Bronchial epithelial cell (primary cell): ENCODE measurements around the gene HTR3B. TPM values are rescaled to one million over a fixed set of nuclear protein-coding genes. Genes with fewer than 3 reads are reported as not detected.
A peak's percentile ranks its signal among the peaks of the same experiment; 100 is the strongest.

Experiments used
- DNase-seq: peaks from one replicate; pipeline ENCODE4 v3.0.0-alpha.2; 2010; ENCODE audit warnings: low read depth
- FAIRE-seq: peaks from 2 replicates; lab custom pipeline; 2011; peaks lifted over from hg19 to GRCh38; lab: Jason Lieb, UNC
- H3K27me3 ChIP-seq: 2 replicates; pipeline ENCODE4 v1.5.1; 2011; ENCODE audit warnings: low read length; ENCODE audit not compliant: control insufficient read depth, insufficient read depth
- H3K36me3 ChIP-seq: 2 replicates; pipeline ENCODE4 v1.5.1; 2011; ENCODE audit warnings: low read length; ENCODE audit not compliant: control insufficient read depth, insufficient read depth
- H3K4me3 ChIP-seq: 2 replicates; pipeline ENCODE4 v1.5.1; 2011; ENCODE audit warnings: mild to moderate bottlenecking, low read depth, low read length, control low read depth
- total RNA-seq: library from RNA; depleted of rRNA; stranded (reverse); fragments of >200 nt; gene quantifications from 2 replicates; pipeline ENCODE4 v1.2.1, GENCODE V29; 2014
- TF ChIP-seq, protein P1 (sequence below): IDR thresholded peaks from 2 replicates; pipeline ENCODE4 v1.5.1; 2011; ENCODE audit warnings: mild to moderate bottlenecking, moderate library complexity, low read length, control low read depth, inconsistent platforms; ENCODE audit not compliant: insufficient read depth, severe bottlenecking

HTR3B gene
- total RNA-seq, 1 donor from 2014 or later, result not detected

DNA sequence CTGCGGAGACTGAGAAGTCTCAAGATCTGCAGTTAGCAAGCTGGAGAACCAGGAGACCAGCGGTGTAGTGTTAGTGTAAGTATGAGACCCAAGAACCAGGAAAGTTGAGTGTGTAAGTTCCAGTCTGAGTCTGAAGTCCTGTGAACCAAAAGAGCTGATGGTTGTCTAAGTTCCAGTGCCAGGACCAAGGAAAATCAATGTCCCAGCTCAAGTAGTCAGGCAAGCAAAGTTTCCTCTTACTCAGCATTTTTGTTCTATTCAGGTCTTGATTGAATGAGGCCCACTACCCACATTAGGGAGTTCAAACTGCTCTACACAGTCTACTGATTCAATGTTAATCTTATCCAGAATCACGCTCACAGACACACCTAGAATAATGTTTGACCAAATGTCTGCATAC lies 40.2 kb upstream of the HTR3B start:
- H3K4me3 ChIP-seq, result no peak overlapping the region
- FAIRE-seq (peak; percentile 43), DNase-seq (no peak)
- TF ChIP-seq, protein P1, sequence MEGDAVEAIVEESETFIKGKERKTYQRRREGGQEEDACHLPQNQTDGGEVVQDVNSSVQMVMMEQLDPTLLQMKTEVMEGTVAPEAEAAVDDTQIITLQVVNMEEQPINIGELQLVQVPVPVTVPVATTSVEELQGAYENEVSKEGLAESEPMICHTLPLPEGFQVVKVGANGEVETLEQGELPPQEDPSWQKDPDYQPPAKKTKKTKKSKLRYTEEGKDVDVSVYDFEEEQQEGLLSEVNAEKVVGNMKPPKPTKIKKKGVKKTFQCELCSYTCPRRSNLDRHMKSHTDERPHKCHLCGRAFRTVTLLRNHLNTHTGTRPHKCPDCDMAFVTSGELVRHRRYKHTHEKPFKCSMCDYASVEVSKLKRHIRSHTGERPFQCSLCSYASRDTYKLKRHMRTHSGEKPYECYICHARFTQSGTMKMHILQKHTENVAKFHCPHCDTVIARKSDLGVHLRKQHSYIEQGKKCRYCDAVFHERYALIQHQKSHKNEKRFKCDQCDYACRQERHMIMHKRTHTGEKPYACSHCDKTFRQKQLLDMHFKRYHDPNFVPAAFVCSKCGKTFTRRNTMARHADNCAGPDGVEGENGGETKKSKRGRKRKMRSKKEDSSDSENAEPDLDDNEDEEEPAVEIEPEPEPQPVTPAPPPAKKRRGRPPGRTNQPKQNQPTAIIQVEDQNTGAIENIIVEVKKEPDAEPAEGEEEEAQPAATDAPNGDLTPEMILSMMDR, result no peak
- no peaks in the 10 kb centered on the region for H3K27me3 ChIP-seq
- H3K36me3 ChIP-seq, result no peaks in the 10 kb centered on the region

GRCh38 chr11:113865873-113866272 lies 38.7 kb upstream of the HTR3B start:
- DNase-seq, result no peak
- H3K27me3 ChIP-seq, result no peaks in the 10 kb centered on the region
- TF ChIP-seq, protein P1, result no peak
- no peak for FAIRE-seq
- no peaks in the 10 kb centered on the region for H3K36me3 ChIP-seq
- H3K4me3 ChIP-seq, result no peak overlapping the region

GRCh38 chr11:113867843-113868503 lies 36.6 kb upstream of the HTR3B start:
- Histone ChIP-seq H3K27me3 (no peaks in the 10 kb centered on the region), H3K4me3 (no peak overlapping the region), H3K36me3 (no peaks in the 10 kb centered on the region)
- TF ChIP-seq, protein P1, result no peak
- DNase-seq, result no peak
- FAIRE-seq, result peak; percentile 32

- Histone ChIP-seq H3K36me3 (no peaks in the 10 kb centered on the region), H3K27me3 (no peaks in the 10 kb centered on the region), H3K4me3 (no peak overlapping the region)
- FAIRE-seq (no peak), DNase-seq (no peak)
- TF ChIP-seq, protein P1, result no peak
These were observed 33.3 kb upstream of the HTR3B start for GRCh38 chr11:113871336-113871735.

DNA sequence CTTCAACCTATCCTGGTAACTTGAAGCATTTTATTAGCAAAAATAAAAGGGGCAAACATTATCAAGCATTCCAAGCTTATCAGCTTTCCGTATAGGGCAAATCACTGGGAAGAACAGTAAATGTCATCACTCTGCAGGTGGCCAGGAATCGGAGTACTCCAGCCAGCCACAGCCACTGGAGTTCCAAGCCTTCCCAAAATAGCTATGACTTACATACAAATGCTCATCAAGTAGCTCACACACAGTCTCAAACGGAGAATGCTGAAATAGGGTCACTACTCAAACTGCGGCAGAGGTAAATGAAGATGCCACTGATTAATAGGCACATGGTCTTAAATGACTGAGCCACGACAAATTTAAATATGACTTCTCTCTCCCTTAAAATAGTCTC lies 31.4 kb upstream of the HTR3B start:
- TF ChIP-seq, protein P1, result no peak
- DNase-seq (no peak), FAIRE-seq (no peak)
- Histone ChIP-seq H3K4me3 (no peak overlapping the region), H3K36me3 (no peaks in the 10 kb centered on the region), H3K27me3 (no peaks in the 10 kb centered on the region)

GRCh38 chr11:113874096-113874495 lies 30.5 kb upstream of the HTR3B start:
- no peak overlapping the region for H3K4me3 ChIP-seq
- TF ChIP-seq, protein P1, result no peak
- H3K27me3 ChIP-seq, result no peaks in the 10 kb centered on the region
- H3K36me3 ChIP-seq, result no peaks in the 10 kb centered on the region
- DNase-seq, result no peak
- no peak for FAIRE-seq
